PC-3 (cell line): ENCODE measurements around the gene CSPG4.

Experiments used
- EZH2 ChIP-seq: fragments of 300-600 bp; sonication (generic); IDR thresholded peaks from one replicate; pipeline ENCODE4 v1.6.1; 2017; ENCODE audit warnings: antibody characterized with exemption, mild to moderate bottlenecking, low read length; ENCODE audit not compliant: unreplicated experiment
- EZH2phosphoT487 ChIP-seq: fragments of 300-600 bp; sonication (generic); IDR thresholded peaks from 2 replicates; pipeline ENCODE4 v1.6.1; 2018; ENCODE audit warnings: mild to moderate bottlenecking, antibody characterized with exemption, low read length, borderline replicate concordance
- TF ChIP-seq, protein P1 (sequence below): fragments of 300-600 bp; sonication (generic); conservative IDR thresholded peaks from 2 replicates; pipeline ENCODE4 v1.5.1; 2017; ENCODE audit warnings: antibody characterized with exemption, low read depth, mild to moderate bottlenecking, low read length

DNA sequence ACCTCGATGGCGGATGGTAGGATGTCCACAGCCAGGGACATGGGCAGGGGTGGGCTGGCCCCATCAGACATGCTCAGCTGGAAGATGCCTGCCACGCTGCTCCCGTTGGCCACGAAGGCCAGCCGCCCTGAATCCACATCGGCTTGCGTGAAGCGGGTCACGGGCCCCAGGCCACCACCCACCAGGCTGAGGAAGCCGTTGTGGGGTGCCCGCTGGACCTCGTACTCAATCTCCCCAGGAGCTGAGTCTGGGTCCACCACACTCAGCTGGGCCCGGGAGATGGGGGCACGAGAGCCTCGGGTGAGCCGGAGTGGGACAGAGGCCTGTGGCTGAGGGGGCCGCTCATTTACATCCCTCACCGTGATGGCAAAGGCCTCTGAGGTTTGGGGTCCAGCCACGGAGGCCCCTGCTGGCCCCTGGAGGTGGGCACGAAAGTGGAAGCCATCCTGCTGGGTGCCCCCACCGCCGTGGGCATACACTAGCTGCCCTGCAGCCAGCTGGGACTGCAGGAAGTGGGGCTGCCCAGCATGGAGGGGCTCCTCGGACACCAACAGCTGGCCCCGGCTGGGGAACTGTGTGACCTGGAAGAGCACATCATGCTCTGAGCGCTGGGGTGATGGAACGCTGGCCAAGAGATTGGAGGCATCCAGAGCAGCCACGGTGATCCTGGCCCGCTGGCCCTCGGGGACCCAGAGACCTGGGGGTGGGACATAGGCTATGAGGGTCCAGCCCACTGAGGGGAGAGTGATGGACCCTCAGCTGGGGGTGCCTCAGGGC is 35.8 kb downstream of the CSPG4 start:
- TF ChIP-seq, protein P1, sequence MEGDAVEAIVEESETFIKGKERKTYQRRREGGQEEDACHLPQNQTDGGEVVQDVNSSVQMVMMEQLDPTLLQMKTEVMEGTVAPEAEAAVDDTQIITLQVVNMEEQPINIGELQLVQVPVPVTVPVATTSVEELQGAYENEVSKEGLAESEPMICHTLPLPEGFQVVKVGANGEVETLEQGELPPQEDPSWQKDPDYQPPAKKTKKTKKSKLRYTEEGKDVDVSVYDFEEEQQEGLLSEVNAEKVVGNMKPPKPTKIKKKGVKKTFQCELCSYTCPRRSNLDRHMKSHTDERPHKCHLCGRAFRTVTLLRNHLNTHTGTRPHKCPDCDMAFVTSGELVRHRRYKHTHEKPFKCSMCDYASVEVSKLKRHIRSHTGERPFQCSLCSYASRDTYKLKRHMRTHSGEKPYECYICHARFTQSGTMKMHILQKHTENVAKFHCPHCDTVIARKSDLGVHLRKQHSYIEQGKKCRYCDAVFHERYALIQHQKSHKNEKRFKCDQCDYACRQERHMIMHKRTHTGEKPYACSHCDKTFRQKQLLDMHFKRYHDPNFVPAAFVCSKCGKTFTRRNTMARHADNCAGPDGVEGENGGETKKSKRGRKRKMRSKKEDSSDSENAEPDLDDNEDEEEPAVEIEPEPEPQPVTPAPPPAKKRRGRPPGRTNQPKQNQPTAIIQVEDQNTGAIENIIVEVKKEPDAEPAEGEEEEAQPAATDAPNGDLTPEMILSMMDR = no peak
- TF ChIP-seq EZH2phosphoT487 = no peak
- TF ChIP-seq EZH2 = no peak
